Skeletal muscle satellite cell (primary cell): ENCODE data around the gene MEGF8.

Experiments used
- H3K27me3 ChIP-seq: 2 replicates; pipeline ENCODE4 v1.7.0; 2013; ENCODE audit warnings: low read length; ENCODE audit not compliant: control insufficient read depth, insufficient read depth
- H3K36me3 ChIP-seq: 2 replicates; pipeline ENCODE4 v1.7.0; 2013; ENCODE audit warnings: mild to moderate bottlenecking, control low read depth, low read length; ENCODE audit not compliant: insufficient read depth
- H3K4me1 ChIP-seq: 2 replicates; pipeline ENCODE4 v1.7.0; 2013; ENCODE audit warnings: low read length; ENCODE audit not compliant: control insufficient read depth, insufficient read depth
- H3K4me2 ChIP-seq: 2 replicates; pipeline ENCODE4 v1.7.0; 2013; ENCODE audit warnings: mild to moderate bottlenecking, low read length
- H3K4me3 ChIP-seq: 2 replicates; pipeline ENCODE4 v1.7.0; 2013; ENCODE audit warnings: low read length
- H3K9ac ChIP-seq: 2 replicates; pipeline ENCODE4 v1.7.0; 2013; ENCODE audit warnings: mild to moderate bottlenecking, low read depth, low read length, moderate library complexity
- H3K9me3 ChIP-seq: replicated peaks from 2 replicates; pipeline ENCODE4 v1.7.0; 2013; ENCODE audit warnings: mild to moderate bottlenecking, control low read depth, low read length

Gene MEGF8

GRCh38 chr19:42402376-42403116 lies 77.1 kb downstream of the MEGF8 start:
- peak overlapping the region; percentile 66 for H3K4me3 ChIP-seq
- H3K9me3 ChIP-seq = no peaks in the 10 kb centered on the region
- H3K36me3 ChIP-seq = no peaks in the 10 kb centered on the region
- H3K4me2 ChIP-seq = peak overlapping the region; percentile 96
- H3K9ac ChIP-seq = no peak overlapping the region
- peaks cover 5% of the 10 kb centered on the region for H3K4me1 ChIP-seq
- no peaks in the 10 kb centered on the region for H3K27me3 ChIP-seq

GRCh38 chr19:42403586-42403985 lies 78.2 kb downstream of the MEGF8 start:
- Histone ChIP-seq H3K4me1 (no peaks in the 10 kb centered on the region), H3K4me3 (no peak overlapping the region), H3K27me3 (no peaks in the 10 kb centered on the region), H3K36me3 (no peaks in the 10 kb centered on the region), H3K4me2 (no peak overlapping the region), H3K9ac (no peak overlapping the region), H3K9me3 (no peaks in the 10 kb centered on the region)

- H3K36me3 ChIP-seq = no peaks in the 10 kb centered on the region
- H3K9me3 ChIP-seq = no peaks in the 10 kb centered on the region
- no peak overlapping the region for H3K9ac ChIP-seq
- H3K4me2 ChIP-seq = no peak overlapping the region
- H3K27me3 ChIP-seq = no peaks in the 10 kb centered on the region
- no peak overlapping the region for H3K4me3 ChIP-seq
- peaks cover 3% of the 10 kb centered on the region for H3K4me1 ChIP-seq
These were observed 80.7 kb downstream of the MEGF8 start for GRCh38 chr19:42406111-42406510.

- Histone ChIP-seq H3K36me3 (no peaks in the 10 kb centered on the region), H3K4me2 (no peak overlapping the region), H3K4me1 (peaks cover 7% of the 10 kb centered on the region), H3K9ac (no peak overlapping the region), H3K27me3 (no peaks in the 10 kb centered on the region), H3K9me3 (no peaks in the 10 kb centered on the region), H3K4me3 (no peak overlapping the region)
These were observed 81.8 kb downstream of the MEGF8 start for GRCh38 chr19:42407085-42407815.

- no peaks in the 10 kb centered on the region for H3K36me3 ChIP-seq
These were observed 82.4 kb downstream of the MEGF8 start for GRCh38 chr19:42407816-42408175.

GRCh38 chr19:42409477-42409876 lies 84.0 kb downstream of the MEGF8 start:
- no peak overlapping the region for H3K4me3 ChIP-seq
- H3K9me3 ChIP-seq = no peaks in the 10 kb centered on the region
- H3K36me3 ChIP-seq = no peaks in the 10 kb centered on the region
- H3K9ac ChIP-seq = no peak overlapping the region
- no peaks in the 10 kb centered on the region for H3K27me3 ChIP-seq
- H3K4me2 ChIP-seq = no peak overlapping the region
- peaks cover 7% of the 10 kb centered on the region for H3K4me1 ChIP-seq

More at GRCh38 chr19:42407816-42408175, 82.4 kb downstream of the MEGF8 start:
- Histone ChIP-seq H3K9me3 (no peaks in the 10 kb centered on the region), H3K4me2 (no peak overlapping the region), H3K27me3 (no peaks in the 10 kb centered on the region), H3K4me1 (peaks cover 7% of the 10 kb centered on the region), H3K9ac (no peak overlapping the region), H3K4me3 (no peak overlapping the region)

- H3K4me2 ChIP-seq = no peak overlapping the region
- H3K27me3 ChIP-seq = no peaks in the 10 kb centered on the region
- peaks cover 7% of the 10 kb centered on the region for H3K4me1 ChIP-seq
- no peak overlapping the region for H3K9ac ChIP-seq
- no peaks in the 10 kb centered on the region for H3K36me3 ChIP-seq
- H3K9me3 ChIP-seq = no peaks in the 10 kb centered on the region
- H3K4me3 ChIP-seq = no peak overlapping the region
These were observed 84.9 kb downstream of the MEGF8 start for GRCh38 chr19:42410371-42410770.

- H3K36me3 ChIP-seq = no peaks in the 10 kb centered on the region
These were observed 86.2 kb downstream of the MEGF8 start for GRCh38 chr19:42411581-42412178.

GRCh38 chr19:42412227-42412626 lies 86.8 kb downstream of the MEGF8 start:
- Histone ChIP-seq H3K27me3 (no peaks in the 10 kb centered on the region), H3K9me3 (no peaks in the 10 kb centered on the region), H3K4me2 (no peak overlapping the region), H3K4me3 (no peak overlapping the region), H3K4me1 (peaks cover 7% of the 10 kb centered on the region), H3K9ac (no peak overlapping the region), H3K36me3 (no peaks in the 10 kb centered on the region)

More at GRCh38 chr19:42411581-42412178, 86.2 kb downstream of the MEGF8 start:
- Histone ChIP-seq H3K9ac (no peak overlapping the region), H3K27me3 (no peaks in the 10 kb centered on the region), H3K4me3 (no peak overlapping the region), H3K4me1 (peaks cover 7% of the 10 kb centered on the region), H3K9me3 (no peaks in the 10 kb centered on the region), H3K4me2 (no peak overlapping the region)

- Histone ChIP-seq H3K36me3 (no peaks in the 10 kb centered on the region), H3K9me3 (no peaks in the 10 kb centered on the region), H3K4me3 (no peak overlapping the region), H3K4me1 (peaks cover 7% of the 10 kb centered on the region), H3K4me2 (no peak overlapping the region), H3K27me3 (no peaks in the 10 kb centered on the region), H3K9ac (no peak overlapping the region)
These were observed 87.2 kb downstream of the MEGF8 start for GRCh38 chr19:42412661-42413076.

GRCh38 chr19:42419309-42419708 lies 93.9 kb downstream of the MEGF8 start:
- H3K4me2 ChIP-seq = no peak overlapping the region
- H3K9me3 ChIP-seq = no peaks in the 10 kb centered on the region
- H3K27me3 ChIP-seq = no peaks in the 10 kb centered on the region
- H3K9ac ChIP-seq = no peak overlapping the region
- peaks cover 24% of the 10 kb centered on the region for H3K4me1 ChIP-seq
- no peaks in the 10 kb centered on the region for H3K36me3 ChIP-seq
- H3K4me3 ChIP-seq = no peak overlapping the region
